HepG2 (cell line): Measurements from ENCODE around the gene SEC31A. TPM values are rescaled to one million over a fixed set of nuclear protein-coding genes. Genes with fewer than 3 reads are reported as not detected.

Source experiments
- ATRX ChIP-seq: sonication (generic); formaldehyde crosslinking; IDR thresholded peaks from 2 replicates; pipeline ENCODE4 v1.4.0; 2020; ENCODE audit warnings: missing genetic modification reagents, borderline replicate concordance
- CENPBD1 ChIP-seq: sonication (generic); formaldehyde crosslinking; IDR thresholded peaks from 2 replicates; pipeline ENCODE4 v1.8.0; 2022; ENCODE audit warnings: missing genetic modification reagents, low read depth, mild to moderate bottlenecking, borderline replicate concordance
- CSRNP1 ChIP-seq: sonication (generic); formaldehyde crosslinking; IDR thresholded peaks from 2 replicates; pipeline ENCODE4 v1.8.1; 2023; ENCODE audit warnings: mild to moderate bottlenecking, missing genetic modification reagents
- DMAP1 ChIP-seq: IDR thresholded peaks from 2 replicates; pipeline ENCODE4 v1.6.1; 2016
- HES4 ChIP-seq: sonication (generic); formaldehyde crosslinking; IDR thresholded peaks from 2 replicates; pipeline ENCODE4 v1.9.0; 2021; ENCODE audit warnings: mild to moderate bottlenecking, missing genetic modification reagents, borderline replicate concordance
- KLF9 ChIP-seq: IDR thresholded peaks from 2 replicates; pipeline ENCODE4 v1.6.1; 2016; ENCODE audit warnings: low read depth
- LCORL ChIP-seq, 2 experiments: fragments of 450-650 bp in 1 of 2; sonication (generic) in 1 of 2; formaldehyde crosslinking in 1 of 2; IDR thresholded peaks; 2 replicates each; pipeline versions ENCODE4 v1.5.0 to v1.6.1; 2017 to 2020; ENCODE audit warnings: antibody characterized with exemption in 1 of 2, missing genetic modification reagents in 1 of 2
- SAP130 ChIP-seq: IDR thresholded peaks from 2 replicates; pipeline ENCODE4 v1.6.1; 2016; ENCODE audit warnings: low read depth
- SRF ChIP-seq: IDR thresholded peaks from 2 replicates; pipeline ENCODE4 v1.6.1; 2011; ENCODE audit warnings: mild to moderate bottlenecking, low read depth, low read length, moderate library complexity
- ZKSCAN5 ChIP-seq: sonication (generic); formaldehyde crosslinking; IDR thresholded peaks from 2 replicates; pipeline ENCODE4 v1.5.1; 2020; ENCODE audit warnings: mild to moderate bottlenecking, missing genetic modification reagents
- ZNF639 ChIP-seq: conservative IDR thresholded peaks from 2 replicates; pipeline ENCODE4 v1.6.1; 2018; ENCODE audit warnings: missing genetic modification reagents
- ZNF660 ChIP-seq: sonication (generic); formaldehyde crosslinking; IDR thresholded peaks from 2 replicates; pipeline ENCODE4 v1.5.1; 2020; ENCODE audit warnings: mild to moderate bottlenecking, low read depth, missing genetic modification reagents, borderline replicate concordance
- ZSCAN30 ChIP-seq: sonication (generic); formaldehyde crosslinking; IDR thresholded peaks from 2 replicates; pipeline ENCODE4 v1.5.0; 2020; ENCODE audit warnings: mild to moderate bottlenecking, missing genetic modification reagents
- polyA plus RNA-seq, 8 experiments: library from polyadenylated mRNA; depleted of rRNA in 3 of 8; stranded (reverse) in 7 of 8; unstranded in 1 of 8; fragments of >200 nt; fragmentation: Illumina TruSeq in 4 of 8; extraction: Trizol in 4 of 8; gene quantifications; 2 replicates each; pipeline versions ENCODE4 v1.2.1 to v1.2.3, GENCODE V29; 2011 to 2016; ENCODE audit warnings: low read depth in 4 of 8, missing spikeins in 1 of 8, mixed read lengths in 1 of 8; ENCODE audit not compliant: insufficient read depth in 1 of 8
- total RNA-seq, 5 experiments: library from RNA; depleted of rRNA; stranded (reverse); fragments of >200 nt; fragmentation: Illumina TruSeq; extraction: Trizol; gene quantifications; 2 replicates each; pipeline ENCODE4 v1.2.3, GENCODE V29; 2016; ENCODE audit warnings: low read depth in 1 of 5
- TF ChIP-seq, protein P1 (sequence below): sonication (generic); formaldehyde crosslinking; IDR thresholded peaks from 2 replicates; pipeline ENCODE4 v1.4.0; 2020; ENCODE audit warnings: missing genetic modification reagents, borderline replicate concordance
- TF ChIP-seq, protein P2 (sequence below): sonication (generic); formaldehyde crosslinking; IDR thresholded peaks from 2 replicates; pipeline ENCODE4 v1.4.0; 2020; ENCODE audit warnings: mild to moderate bottlenecking, missing genetic modification reagents

The SEC31A gene
- total and polyA plus RNA-seq, 2 of the 13 experiments (the other 11 are each of a cell fraction or from before 2014, with no cell fraction given) = 231 to 435 TPM

DNA sequence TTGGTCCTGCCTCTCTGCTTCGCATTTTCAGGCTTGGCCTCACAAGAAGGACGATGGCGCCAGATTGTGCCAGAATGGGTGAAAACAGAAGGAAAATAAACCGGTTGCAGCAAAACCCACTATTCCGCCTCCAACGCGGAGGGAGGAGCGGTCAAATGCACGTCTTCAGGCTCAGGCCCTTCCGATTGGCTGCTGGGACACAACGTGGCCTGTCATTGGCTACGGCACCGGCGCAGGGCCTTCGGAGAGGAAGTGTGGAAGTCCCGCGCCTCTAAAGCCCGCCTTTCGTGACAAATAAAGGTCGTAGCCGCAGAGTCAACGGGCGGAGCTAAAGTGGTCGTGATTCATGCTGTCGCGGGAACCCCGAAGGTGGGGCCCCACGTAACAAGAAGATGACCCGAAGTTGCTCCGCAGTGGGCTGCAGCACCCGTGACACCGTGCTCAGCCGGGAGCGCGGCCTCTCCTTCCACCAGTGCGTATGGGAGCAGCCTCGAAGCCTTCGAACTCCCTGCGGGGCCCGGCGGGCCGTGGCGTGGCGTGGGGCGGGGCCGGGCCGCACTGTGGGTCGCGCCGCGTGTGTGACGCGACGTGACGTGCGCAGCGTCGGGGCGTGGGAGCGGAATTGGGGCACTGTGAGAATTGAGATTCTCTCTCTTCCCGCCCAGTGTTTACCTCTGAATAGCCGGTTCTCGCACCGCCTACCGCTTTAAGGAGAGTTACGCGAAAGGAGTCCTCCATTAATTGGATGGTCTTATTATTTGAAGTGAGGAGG is 9.6 kb upstream of the SEC31A start, which contains the start of gene THAP9 (continued):
- TF ChIP-seq SAP130 (CRISPR knock-in tag) = peak; percentile 91
- TF ChIP-seq ZNF639 = peak; percentile 43; the same call in 1 of the 2 replicates
- no peak for TF ChIP-seq LCORL (IDR thresholded peaks at IDR 0.05)
- no peak for TF ChIP-seq LCORL (CRISPR knock-in tag; IDR thresholded peaks at IDR 0.05)
- no peak for TF ChIP-seq CENPBD1
- peak; percentile 66; the same call in 1 of the 2 replicates for TF ChIP-seq CSRNP1 (CRISPR knock-in tag)
- no peak for TF ChIP-seq ZSCAN30 (CRISPR knock-in tag)
- peak; percentile 92 for TF ChIP-seq DMAP1 (CRISPR knock-in tag)
- TF ChIP-seq, protein P1, sequence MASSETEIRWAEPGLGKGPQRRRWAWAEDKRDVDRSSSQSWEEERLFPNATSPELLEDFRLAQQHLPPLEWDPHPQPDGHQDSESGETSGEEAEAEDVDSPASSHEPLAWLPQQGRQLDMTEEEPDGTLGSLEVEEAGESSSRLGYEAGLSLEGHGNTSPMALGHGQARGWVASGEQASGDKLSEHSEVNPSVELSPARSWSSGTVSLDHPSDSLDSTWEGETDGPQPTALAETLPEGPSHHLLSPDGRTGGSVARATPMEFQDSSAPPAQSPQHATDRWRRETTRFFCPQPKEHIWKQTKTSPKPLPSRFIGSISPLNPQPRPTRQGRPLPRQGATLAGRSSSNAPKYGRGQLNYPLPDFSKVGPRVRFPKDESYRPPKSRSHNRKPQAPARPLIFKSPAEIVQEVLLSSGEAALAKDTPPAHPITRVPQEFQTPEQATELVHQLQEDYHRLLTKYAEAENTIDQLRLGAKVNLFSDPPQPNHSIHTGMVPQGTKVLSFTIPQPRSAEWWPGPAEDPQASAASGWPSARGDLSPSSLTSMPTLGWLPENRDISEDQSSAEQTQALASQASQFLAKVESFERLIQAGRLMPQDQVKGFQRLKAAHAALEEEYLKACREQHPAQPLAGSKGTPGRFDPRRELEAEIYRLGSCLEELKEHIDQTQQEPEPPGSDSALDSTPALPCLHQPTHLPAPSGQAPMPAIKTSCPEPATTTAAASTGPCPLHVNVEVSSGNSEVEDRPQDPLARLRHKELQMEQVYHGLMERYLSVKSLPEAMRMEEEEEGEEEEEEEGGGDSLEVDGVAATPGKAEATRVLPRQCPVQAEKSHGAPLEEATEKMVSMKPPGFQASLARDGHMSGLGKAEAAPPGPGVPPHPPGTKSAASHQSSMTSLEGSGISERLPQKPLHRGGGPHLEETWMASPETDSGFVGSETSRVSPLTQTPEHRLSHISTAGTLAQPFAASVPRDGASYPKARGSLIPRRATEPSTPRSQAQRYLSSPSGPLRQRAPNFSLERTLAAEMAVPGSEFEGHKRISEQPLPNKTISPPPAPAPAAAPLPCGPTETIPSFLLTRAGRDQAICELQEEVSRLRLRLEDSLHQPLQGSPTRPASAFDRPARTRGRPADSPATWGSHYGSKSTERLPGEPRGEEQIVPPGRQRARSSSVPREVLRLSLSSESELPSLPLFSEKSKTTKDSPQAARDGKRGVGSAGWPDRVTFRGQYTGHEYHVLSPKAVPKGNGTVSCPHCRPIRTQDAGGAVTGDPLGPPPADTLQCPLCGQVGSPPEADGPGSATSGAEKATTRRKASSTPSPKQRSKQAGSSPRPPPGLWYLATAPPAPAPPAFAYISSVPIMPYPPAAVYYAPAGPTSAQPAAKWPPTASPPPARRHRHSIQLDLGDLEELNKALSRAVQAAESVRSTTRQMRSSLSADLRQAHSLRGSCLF = no peak
- TF ChIP-seq, protein P2, sequence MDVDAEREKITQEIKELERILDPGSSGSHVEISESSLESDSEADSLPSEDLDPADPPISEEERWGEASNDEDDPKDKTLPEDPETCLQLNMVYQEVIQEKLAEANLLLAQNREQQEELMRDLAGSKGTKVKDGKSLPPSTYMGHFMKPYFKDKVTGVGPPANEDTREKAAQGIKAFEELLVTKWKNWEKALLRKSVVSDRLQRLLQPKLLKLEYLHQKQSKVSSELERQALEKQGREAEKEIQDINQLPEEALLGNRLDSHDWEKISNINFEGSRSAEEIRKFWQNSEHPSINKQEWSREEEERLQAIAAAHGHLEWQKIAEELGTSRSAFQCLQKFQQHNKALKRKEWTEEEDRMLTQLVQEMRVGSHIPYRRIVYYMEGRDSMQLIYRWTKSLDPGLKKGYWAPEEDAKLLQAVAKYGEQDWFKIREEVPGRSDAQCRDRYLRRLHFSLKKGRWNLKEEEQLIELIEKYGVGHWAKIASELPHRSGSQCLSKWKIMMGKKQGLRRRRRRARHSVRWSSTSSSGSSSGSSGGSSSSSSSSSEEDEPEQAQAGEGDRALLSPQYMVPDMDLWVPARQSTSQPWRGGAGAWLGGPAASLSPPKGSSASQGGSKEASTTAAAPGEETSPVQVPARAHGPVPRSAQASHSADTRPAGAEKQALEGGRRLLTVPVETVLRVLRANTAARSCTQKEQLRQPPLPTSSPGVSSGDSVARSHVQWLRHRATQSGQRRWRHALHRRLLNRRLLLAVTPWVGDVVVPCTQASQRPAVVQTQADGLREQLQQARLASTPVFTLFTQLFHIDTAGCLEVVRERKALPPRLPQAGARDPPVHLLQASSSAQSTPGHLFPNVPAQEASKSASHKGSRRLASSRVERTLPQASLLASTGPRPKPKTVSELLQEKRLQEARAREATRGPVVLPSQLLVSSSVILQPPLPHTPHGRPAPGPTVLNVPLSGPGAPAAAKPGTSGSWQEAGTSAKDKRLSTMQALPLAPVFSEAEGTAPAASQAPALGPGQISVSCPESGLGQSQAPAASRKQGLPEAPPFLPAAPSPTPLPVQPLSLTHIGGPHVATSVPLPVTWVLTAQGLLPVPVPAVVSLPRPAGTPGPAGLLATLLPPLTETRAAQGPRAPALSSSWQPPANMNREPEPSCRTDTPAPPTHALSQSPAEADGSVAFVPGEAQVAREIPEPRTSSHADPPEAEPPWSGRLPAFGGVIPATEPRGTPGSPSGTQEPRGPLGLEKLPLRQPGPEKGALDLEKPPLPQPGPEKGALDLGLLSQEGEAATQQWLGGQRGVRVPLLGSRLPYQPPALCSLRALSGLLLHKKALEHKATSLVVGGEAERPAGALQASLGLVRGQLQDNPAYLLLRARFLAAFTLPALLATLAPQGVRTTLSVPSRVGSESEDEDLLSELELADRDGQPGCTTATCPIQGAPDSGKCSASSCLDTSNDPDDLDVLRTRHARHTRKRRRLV = no peak
- no peak for TF ChIP-seq ZKSCAN5 (CRISPR knock-in tag)
- no peak for TF ChIP-seq ZNF660
- peak; percentile 77; the same call in 1 of the 2 replicates for TF ChIP-seq HES4
- TF ChIP-seq SRF = no peak
- TF ChIP-seq KLF9 (CRISPR knock-in tag) = no peak
- TF ChIP-seq ATRX (CRISPR knock-in tag) = no peak
